ENCODE measurements around the gene HSPA4L.

Gene HSPA4L

DNA sequence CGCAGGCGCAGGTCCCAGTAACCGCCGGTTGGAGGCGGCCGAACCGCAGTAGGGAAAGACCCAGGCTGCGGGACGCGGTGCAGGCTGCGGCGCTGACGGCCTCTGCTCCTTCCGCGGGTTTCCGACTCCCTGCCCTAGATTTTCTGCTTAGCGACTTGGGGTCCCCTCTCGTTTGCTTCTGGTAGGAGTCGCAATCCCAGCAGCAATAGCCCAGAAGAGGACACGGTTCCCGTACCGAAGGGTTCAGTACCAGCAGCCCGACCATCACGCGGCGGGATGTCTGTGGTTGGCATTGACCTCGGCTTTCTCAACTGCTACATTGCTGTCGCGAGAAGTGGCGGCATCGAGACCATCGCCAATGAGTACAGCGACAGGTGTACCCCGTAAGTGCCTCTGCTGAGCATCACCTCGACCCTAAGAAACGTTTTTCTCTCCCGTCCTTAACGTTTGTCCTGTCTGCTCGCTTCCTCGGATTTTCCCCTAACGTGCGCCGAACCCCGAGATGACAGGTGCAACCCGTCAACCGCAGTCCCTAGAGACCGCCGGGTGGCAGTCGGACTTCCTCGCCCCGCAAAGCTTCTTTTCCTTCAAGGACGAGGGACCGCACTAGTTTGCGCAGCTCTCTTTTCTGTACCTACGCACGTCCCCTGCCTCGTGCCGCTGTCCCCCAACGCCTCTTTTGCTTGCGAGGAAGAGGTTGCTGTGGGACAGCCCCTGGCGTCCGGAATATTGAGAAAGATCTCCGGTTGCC lies at the start of gene HSPA4L:
HSPA4L (plus strand) TSS at position 48 of the 751 bp plus-strand sequence; CDS start at position 277, 229 bp downstream.
- DNase-seq (ENCODE audit: low read depth in 2 of 2): no peak

DNA sequence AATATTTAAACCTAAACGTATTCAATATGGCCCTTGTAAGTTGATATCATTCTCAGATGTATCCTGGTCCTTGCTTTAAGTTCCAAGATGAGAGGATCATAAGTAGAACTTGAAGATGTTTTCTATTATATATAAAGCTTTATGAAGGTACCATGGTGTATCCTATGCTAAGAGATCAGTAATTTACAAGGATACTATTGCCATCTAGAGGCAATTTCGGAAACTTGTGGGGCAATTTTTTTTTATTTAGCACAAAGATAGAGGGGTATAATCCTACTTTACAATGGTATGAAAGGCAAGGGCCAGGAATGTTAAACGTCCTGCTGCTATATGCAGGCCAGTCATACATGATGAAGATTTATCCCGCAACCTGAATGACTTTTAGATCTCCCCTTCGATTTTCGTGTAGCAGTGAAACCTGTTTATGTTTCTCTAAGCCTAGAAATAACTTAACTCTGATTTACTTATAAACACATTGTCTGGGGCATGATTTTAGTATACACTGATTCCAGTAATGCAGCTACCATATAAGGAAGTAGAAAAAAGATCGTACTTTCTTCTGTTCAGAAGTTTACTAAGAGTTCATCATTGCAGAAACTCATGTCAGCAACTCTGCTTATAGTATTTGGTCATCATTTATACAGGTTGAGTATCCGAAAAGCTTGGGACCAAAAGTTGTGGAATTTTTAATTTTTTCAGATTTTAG lies 49.3 kb upstream of the HSPA4L start:
- DNase-seq (ENCODE audit: low read depth in 2 of 2): no peak

DNA sequence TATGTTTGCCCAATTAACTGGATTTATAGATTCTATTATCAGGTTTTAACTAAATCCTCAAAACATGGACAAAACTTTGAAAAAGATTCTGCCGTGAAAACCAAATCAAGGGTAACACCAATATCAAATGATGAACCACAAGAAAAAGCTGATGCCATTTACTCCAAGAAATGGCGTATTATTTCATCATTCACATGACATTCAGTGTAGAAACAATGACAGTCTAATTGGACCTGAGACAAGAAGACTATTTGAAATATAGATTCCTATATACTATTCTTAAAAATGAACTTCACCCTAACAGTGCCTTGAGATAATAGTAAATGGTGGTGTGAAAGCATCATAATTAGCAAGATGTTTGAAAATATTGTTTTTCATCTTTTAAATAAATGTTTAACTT lies 47.1 kb upstream of the HSPA4L start:
- no peak for DNase-seq (ENCODE audit: low read depth in 2 of 2)

DNA sequence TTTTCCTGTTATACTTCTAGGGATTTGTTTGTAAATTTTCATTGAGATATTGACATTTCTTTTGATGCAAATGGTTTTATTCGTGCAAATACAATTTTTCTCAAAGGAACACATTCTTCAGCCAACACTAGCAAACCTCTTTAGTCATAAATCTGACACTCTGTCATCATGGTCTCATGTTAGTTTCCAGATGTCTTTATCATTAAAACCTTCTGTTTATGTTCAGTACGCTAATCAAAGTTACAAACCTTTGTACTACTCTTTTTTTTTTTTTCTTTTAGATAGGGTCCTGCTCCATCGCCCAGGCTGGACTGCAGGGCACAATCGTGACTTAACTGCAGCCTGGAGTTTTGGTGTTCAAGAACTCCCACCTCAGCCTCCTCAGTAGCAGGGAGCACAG lies 44.8 kb upstream of the HSPA4L start:
- no peak for DNase-seq (ENCODE audit: low read depth in 2 of 2)

DNA sequence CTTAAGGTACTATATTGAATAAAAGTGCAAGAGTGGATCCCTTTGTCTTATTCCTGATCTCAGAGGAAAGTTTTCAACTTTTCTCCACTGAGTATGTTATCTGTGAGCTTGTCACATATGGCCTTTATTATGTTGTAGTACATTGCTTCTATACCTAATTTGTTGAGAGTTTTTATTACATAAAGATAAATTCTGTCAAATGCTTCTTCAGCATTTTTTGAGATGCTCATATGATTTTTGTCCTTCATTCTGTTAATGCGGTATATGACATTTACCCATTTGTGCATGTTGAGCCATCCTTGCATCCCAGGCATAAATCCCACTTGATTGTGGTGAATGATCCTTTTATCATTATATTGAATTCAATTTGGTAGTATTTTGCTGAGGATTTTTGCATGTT lies 40.9 kb upstream of the HSPA4L start:
- DNase-seq (ENCODE audit: low read depth in 2 of 2): no peak

DNA sequence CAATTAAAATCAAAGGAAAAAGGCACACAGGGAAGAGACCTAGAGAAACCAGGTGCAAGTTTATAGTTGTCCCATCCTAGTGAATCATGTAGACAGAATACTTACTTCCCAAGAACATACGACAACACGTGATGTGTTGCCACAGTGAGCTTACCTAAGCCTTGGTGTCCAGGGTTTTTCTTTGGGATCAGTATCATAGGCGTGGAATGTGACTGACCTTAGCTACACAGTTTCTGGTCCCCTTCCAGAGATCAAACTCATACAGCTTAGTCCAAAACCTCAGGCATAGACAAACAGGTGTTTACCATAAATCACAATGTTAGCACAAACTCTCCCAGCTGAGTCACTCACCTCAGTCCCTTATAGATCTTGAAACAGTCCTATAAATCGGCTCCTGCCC lies 34.2 kb upstream of the HSPA4L start:
- no peak for DNase-seq (ENCODE audit: low read depth in 2 of 2)

DNA sequence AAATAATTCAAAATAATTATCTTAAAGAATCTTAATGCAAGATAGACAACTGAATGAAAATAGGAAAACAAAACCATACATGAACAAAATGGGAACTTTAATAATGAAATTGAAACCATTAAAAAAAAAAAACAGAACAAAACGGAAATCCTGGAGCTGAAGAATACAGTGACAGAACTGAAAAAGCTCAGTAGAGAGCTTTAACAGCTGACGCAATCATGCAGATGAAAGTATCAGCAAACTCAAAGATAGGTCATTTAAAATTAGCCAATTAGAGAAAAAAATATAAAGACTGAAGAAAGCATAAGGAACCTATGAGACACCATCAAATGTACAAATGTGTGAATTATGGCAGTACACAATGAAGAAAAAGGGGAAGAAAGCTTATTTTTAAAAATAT lies 33.2 kb upstream of the HSPA4L start:
- no peak for DNase-seq (ENCODE audit: low read depth in 2 of 2)

DNA sequence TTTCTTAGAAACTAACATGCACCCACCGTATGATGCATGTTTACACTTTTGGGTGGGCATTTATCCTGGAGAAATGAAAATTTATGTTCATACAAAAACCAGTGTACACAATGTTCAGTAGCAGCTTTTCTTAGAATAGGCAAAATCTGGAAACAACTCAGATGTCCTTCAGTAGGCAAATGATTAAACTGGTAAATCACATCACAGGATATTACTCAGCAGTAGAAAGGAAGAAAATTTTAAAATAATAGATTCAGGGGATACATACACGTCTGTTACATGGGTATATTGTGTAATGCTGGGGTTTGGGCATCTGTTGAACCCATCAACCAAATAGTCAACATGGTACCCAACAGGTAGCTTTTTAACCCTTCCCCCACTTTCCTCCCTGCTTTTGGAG lies 25.2 kb upstream of the HSPA4L start:
- DNase-seq (ENCODE audit: low read depth in 2 of 2): no peak

DNA sequence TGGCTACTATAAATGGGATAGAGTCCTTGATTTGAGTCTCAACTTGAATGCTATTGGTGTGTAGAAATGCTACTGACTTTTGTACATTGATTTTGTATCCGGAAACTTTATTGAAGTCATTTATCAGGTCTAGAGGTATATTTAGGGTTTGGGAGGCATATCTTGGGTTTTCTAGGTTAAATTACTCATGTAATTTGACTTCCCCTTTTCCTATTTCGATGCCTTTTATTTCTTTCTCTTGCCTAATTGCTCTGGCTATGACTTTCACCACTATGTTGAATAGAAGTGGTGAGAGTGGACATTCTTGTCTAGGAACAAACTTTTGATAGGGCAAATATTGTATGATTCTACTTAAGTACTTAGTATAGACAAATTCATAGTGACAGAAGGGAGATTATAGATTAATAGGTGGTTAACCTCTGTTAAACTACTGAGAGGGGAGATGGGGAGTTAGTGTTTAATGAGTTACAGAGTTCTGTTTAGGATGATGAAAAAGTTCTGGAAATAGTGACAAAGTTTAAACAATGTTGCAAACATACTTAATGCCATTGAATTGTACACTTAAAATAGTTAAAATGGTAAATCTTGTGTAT lies 22.8 kb upstream of the HSPA4L start:
- no peak for DNase-seq (ENCODE audit: low read depth in 2 of 2)

DNA sequence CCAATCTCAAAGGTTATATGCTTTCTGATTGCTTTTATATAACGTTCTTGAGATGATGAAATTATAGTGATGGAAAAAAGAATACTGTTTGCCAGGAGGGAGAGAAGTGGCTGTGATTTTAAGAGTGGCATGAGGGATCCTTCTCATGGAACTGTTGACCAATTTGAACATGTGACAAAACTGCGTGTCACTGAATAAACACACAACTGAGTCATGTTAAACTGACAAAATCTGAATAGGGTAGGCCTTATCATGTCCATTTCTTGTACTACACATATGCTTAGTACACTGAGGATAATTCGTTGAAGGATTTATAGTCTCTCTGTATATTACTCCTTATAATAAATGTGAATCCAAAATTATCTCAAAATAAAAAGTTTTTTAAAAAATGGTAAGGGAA lies 22.2 kb upstream of the HSPA4L start:
- no peak for DNase-seq (ENCODE audit: low read depth in 2 of 2)

DNA sequence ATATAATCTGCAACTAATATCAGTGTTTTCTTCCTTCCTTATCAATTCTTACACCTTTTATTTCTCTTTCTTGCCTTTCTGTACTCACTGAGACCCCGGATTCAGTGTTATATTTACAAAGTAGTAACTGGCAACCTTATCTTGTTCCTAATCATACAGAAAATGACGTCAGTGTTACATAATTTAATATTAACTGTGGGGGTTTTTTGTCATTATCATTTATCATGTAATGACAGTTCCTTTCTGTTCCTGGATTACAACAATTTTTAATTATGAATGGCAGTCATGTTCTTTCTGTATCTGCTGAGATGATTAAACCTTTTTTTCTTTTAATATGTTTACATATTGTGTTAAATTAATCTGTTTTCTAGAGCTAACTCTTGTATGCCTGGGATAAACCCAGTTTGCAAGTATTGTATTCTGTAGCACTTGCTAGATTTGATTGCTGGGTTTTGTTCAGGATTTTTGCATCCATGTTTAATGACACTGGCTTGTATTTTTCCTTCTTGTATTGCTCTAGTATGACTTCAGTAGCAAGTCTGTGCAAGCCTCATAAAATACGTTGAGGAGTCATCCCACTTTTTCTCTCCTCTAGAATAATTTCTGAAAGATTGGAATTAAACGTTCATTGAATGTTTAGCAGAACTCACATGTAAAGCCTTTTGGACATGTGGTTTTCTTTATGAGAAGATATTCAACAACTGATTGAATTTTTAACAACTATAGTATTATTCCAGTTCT lies 10.4 kb upstream of the HSPA4L start:
- DNase-seq (ENCODE audit: low read depth in 2 of 2): no peak

DNA sequence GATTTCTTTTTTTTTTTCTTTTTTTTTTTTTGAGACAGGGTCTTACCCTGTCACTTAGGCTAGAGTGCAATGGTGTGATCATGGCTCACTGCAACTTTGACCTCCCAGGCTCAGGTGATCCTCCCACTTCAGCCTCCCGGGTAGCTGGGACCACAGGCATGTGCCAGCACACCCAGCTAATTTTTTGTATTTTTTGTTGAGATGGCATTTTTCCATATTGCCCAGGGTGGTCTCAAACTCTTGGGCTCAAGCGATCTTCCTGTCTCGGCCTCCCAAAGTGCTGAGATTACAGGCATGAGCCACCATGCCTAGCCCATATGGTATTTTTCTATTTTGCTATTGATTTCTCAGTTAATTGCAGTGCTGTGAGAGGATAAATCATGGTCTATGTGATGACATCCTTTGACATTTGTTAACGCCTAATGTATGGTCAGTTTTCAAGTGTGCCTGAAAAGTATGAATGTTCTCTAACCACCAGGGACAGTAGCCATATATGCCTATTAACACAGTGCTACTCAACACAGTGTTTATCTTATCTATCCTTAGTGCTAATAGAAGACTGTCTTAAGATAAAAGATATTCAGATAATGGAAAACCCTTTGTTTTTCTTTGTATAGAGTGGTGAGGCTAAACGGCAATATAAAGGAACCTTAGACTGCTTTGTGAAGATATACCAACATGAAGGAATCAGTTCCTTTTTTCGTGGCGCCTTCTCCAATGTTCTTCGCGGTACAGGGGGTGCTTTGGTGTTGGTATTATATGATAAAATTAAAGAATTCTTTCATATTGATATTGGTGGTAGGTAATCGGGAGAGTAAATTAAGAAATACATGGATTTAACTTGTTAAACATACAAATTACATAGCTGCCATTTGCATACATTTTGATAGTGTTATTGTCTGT lies 9.1 kb upstream of the HSPA4L start:
- no peak for DNase-seq (ENCODE audit: low read depth in 2 of 2)

DNA sequence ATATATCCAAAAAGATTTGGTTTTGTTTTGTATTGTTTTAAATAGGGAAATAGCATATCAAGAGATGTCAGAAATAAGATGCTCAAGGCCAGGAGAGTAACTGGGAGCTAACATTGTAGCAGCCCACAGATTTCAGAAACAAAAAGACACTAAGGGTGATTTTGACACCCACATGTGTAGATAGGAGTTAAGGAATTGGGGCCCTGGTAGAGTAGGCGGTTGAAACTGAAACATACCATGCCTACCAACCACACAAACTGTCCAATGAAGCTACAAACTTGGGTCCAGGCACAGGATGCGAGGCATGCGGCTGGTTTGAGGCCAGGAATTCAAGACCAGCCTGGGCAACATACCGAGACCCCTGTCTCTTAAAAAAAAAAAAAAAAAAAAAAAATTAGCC lies 6.3 kb upstream of the HSPA4L start:
- no peak for DNase-seq (ENCODE audit: low read depth in 2 of 2)

DNA sequence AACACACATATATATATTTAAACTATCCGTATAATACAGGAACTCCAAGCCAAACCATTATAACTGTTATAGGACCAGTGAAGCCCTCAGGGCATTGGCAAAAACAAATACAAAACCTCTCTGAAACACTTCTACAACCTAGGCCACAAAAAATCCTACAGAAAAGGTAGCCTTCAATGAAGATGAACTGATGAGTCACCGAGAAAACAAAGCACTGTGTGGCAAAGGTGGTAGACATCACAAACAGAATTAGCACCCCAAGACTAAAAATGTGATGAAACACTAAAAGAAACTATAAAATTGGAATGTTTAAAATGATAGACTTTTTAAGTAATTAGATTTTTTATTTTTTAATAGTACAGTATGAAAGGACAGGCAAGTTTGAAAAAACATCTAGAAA lies 5.5 kb upstream of the HSPA4L start:
- DNase-seq (ENCODE audit: low read depth in 2 of 2): no peak

DNA sequence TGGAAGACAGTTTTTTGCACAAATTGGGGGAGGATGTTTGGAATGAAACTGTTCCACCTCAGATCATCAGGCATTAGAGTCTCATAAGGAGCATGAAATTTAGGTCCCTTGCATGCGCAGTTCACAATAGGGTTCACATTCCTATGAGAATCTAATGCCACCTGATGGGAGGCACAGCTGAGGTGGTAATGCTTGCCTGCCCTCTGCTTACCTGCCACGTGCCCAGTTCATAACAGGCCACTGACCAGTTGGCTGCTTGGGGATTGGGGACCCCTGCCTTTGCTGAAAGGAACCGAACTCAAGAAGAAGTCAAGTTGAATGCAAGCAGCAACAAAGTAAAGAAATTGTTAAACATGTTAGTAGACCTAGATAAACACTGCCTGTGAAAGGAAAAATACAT lies 4.6 kb upstream of the HSPA4L start:
- DNase-seq (ENCODE audit: low read depth in 2 of 2): no peak

DNA sequence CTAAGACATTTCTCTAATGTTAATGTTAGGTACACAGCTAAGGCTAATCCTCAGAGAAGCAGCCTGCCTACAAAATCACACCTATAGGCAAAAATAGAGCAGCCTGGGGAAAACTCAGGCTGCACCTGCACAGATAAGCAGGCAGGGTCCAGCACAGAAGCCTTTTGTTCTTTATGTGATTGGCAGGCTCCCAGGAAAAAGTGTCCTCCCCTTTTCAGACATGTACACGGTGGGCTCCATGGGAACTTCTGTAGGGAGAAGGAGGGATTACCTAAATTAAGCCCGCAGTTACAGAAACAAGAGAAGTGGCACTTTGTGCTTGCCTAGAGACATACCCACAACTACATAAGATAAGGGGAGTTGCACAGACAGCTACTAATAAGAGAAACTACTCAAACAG lies 4.0 kb upstream of the HSPA4L start:
- no peak for DNase-seq (ENCODE audit: low read depth in 2 of 2)

DNA sequence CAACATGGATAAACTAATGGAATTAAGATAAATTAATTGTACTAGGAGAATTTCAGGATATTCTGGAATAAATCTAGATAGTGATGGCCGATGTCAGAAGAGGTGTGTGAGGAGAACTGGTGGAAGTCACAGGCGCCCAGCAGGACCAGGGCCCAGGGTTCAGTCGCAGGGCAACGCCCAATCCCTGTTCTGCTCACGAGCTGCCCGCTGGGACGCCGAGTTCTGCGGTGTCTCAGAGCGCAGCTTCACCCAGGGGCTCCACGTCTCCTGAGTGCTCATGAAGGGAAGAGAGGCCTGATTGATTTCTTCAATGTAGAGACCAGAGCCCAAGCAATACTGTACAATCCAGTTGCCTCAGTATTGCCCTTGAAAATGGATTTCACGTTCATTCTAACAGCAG lies 1.5 kb upstream of the HSPA4L start:
- no peak for DNase-seq (ENCODE audit: low read depth in 2 of 2)

DNA sequence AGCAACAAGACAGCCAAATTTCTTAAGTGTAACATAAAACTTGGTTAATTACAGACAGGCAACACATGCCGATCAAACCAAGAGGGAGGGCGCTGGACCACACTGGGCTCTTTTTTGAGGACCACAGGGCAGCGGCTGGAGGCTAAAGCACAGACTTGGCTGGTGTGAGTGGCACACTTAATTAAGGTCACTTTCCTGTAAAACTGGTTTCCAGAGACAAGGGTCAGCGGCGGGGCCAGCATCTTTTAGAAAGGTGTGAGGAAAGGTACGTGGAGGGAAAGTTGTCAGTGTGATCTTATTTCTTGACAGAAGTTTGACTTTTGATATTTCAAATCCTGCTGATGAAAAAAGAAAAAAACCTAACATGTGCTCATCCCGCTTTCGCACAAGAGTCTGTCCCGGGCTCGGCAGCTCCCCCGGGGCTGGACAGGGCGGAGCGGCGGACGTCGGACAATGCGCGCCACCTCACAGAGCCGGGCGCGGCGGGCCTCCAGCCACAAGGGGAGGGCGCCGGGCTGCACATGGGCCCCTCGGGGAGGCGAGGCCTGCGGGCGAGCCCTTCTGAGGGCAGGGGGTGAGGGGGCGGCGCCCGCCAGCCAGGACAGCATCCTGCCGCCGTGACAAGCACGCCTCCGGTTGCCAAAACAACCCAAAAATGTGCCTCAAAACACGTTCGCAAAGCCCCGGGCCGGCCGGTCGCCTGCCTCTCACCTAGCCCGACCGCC lies 660 bp upstream of the HSPA4L start:
- DNase-seq (ENCODE audit: low read depth in 2 of 2): no peak

DNA sequence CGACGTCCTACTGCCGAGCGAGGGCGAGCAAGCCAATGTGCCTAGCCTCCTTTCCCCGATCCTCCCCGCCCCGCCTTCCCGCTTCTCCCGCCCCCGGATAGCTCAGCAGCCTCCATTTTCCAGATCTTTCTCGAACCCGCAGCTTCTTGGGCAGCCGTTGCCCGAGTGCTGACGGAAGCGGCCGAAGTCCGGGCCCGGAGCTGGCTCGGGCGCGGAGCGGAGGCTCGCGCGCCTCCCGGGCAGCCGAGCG lies 172 bp upstream of the HSPA4L start:
- DNase-seq (ENCODE audit: low read depth in 2 of 2): no peak

DNA sequence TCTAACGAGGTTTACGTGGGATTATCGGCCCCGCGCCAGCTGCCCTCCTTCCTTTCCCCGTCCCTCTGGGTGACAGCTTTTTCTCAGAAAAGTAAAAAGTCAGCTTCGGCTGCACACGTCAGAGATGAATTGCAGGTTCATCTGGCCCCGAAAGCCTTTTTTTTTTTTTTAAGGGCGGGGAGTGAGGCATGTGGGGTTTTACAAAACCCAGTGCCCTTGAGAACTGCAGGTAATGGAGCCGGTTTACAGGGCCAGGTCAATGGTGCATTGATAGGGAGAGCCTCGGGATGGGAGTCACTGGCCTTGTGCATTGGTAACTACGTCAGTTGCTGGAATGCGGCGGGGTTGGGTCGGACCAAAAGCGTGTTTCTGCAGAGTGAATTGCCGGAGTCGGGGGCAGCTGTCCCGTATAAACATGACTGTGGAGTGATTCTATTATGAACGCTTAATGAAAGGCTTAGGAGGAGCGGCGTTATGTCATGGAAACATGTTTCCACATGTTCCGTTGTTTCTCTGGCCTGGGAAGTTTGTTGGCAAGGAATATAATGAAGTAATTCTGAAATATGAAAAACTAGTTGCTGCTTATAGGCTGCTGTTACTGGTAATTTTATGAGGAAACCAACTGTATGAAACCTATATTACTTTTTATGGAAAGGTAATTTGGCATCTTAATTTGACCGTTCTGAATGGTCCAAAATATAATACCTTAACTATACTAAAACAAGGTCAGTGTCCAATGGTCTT lies 1.1 kb downstream of the HSPA4L start:
- no peak for DNase-seq (ENCODE audit: low read depth in 2 of 2)

All from activated CD8-positive, alpha-beta memory T cell treated with anti-CD3 and anti-CD28 coated beads for 4 hours (primary cell).